Glomerular visceral epithelial cell (primary cell): Measurements from ENCODE around the gene NEK10.

Experiments
- DNase-seq: peaks from one replicate; pipeline ENCODE4 v3.0.0-alpha.2; 2016; ENCODE audit errors: extremely low spot score

NEK10 gene

DNA sequence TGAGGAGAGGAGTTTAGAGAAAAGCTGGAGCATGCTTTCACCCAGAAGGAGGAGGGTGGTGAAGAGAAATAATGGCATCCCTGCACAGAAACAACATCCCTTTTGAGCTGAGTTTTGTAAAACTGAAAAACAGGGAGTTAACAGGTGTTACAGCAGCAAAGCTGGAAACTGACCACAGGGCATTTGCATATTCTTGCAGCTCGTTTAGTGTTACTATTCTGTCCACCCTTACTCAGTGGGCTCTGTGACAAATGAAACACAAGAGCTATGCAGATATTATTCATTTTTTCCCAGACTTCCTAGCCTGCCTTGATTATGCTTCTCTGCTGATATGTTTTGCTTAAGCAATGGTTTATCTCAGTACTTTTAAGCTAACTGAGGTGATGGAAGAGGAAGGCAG is 272.0 kb downstream of the NEK10 start:
- DNase-seq = no peak

DNA sequence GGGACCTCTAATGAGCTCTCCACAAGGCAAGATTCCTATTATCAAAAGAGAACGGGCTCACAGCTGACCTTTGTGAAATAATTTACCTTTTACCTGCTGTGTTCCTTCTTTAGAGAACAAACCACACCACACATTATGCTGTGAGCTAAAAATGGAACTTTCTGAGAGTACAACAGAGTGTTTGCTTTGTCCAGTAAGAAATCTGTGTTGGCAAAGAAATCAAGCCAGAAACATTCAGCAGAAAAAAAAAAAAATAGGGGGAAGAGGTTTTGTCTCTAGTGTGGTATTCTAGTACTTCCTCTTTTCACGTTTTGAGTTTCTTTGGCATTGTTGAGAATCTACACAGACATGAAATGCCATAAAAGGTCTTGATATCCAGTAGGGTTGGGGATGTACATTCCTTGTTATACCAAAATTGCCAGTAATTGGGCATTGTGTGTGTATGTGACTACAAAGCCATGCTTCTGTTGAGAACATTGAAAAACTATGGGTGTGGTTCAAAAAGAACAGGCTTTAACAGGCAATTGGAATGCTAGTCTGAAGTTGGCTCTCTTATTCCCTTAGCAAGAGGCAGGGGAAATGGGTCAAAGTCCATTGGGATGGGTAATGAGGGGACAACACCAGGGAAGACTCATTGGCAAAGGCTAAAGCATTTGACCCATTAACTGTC is 273.5 kb downstream of the NEK10 start:
- no peak for DNase-seq

DNA sequence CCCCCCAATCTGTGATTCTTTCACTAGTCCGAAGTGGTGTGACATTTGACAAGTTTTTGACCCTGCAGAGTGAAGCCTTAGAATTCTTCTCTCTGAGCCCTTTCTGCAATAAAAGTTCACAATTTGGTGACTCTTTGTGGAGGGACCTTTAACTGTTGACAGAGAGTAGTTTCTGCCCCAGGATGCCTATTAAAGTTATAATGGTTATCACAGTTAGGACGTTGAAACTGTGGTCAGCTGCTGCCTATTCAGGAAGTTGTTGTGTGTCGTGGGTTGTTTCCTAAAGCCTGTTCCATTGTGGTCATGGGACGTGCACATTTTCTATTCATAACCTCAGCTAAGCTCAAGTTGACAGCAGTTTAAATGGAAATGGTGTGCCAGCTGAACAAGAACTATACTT is 274.5 kb downstream of the NEK10 start:
- no peak for DNase-seq

DNA sequence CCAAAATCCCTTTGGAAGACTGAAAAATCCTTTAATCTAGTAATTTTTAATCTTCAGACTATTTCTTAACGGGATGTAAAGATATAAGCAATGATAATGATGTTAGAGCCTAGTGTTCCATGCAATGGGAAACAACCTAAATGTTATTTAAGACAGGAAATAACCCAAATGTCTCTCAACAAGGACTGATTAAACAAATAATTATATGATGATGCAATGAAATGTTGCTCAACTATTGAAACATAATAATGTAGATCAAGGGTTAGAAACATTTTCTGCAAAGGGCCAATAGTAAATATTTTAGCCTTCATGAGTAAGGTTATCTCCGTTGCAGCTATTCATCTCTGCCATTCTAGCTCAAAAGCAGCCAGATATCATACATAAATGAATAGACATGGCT is 275.4 kb downstream of the NEK10 start:
- DNase-seq = no peak

DNA sequence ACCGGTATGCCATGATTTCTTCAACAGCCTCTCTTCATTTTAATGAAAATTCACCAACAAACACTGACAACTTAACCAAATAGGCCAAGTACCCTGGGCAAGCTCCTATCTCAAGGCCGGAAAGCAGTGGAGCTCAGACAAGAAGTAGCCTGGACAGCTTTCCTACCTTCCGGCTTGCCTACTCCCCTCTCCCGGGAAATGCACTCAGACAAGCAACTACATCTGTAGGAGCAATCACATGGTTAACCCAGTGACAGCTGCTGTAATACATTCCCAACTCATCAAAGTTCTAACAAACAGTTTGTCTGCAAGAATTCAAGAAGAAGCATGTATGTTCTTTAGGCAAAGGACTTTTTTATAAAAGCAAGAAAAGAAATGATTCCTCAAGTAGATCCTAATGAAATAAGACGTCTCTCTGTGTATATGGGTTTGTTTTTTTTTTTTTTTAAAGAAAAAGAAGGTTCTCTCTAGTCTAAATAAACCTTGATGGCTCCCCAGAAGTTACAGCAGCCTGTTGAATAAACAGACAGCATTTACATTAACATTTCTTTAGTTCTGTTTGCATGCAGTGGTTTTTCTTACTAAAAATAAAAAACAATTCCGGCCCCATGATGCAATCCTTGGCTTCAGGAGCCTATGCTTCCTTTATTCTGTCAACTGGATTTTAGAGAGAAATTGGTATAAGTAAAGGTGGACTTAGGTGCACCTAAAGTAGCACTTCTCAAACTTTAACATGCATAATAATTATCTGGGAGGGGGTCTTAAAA is 278.7 kb downstream of the NEK10 start:
- DNase-seq = no peak

DNA sequence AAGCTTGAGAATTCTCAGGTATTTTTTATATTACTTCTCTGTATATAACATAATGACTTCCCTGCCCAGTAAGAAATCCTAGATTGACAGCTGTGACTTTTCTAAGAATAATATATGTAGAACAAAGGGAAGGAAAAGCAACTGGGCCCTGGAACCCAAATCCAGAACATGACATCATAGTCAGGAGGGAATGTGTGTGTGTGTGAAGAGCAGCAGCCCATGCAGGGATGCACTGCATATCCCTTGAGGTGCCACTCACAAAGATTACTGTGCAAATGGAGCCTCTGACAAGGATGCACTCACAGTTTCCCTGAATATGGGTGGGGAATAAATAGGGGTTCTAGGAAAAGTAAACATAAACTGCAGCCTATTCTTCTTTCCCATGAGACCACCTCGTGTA is 279.5 kb downstream of the NEK10 start:
- no peak for DNase-seq

DNA sequence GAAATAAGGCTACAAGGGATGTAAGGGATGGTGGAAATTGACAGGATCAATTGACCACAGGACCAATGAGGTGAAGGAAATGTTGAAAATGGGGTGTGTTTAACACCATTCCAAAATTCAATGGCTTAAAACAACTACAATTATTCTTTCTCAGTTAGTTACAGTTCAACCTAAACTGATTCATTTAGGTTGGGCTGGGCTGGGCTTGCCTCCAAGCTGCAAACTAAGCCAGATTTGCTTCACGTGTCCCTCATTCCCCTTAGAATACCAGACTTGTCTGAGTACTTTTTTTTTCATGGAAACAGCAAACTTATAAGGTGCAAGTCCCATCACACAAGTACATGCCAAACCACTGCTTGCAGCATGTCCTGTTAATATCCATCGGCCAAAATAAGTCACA is 280.1 kb downstream of the NEK10 start:
- DNase-seq = no peak

DNA sequence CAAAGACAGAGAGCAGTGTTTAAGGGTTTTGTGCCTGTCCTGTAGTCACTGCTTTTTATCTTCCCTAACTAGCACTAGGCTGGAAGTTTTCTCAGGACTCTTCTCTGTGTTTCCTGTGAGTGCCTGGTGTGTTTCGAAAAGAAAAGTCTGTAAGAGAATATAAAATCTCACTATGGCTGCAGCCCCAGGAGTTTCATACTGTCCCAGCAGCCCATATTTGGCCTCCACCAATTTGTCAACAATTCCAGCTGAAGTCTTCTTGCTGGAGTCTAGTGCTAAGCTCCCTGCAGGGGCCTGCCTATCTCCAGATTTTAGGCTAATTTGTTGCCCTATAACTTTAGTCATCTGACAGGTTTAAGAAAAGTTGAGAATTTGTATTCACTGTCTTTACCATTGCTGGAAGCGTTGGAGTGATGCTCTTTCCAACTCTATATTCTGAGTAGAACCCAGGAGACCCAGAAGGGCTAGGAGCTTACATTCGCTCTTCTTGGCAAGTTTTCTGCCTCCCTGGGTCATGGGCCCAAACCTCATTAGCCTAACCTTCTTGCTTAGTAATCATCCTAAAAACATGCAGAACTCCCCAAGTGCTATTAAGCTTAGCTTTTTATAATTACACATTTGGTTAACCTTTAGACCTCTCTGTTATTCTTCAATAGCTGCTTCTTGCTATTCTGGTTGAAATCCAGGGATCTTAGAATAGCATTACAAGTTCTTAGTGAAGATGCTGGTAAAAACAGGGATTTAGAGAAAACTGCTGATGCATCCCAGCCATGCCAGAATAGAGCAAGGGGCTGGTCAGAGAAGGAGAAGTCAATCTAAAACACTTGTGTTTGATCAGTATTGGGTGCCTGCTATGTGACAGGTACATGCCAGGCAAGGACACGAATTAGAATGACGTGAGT is 283.1 kb downstream of the NEK10 start:
- no peak for DNase-seq

DNA sequence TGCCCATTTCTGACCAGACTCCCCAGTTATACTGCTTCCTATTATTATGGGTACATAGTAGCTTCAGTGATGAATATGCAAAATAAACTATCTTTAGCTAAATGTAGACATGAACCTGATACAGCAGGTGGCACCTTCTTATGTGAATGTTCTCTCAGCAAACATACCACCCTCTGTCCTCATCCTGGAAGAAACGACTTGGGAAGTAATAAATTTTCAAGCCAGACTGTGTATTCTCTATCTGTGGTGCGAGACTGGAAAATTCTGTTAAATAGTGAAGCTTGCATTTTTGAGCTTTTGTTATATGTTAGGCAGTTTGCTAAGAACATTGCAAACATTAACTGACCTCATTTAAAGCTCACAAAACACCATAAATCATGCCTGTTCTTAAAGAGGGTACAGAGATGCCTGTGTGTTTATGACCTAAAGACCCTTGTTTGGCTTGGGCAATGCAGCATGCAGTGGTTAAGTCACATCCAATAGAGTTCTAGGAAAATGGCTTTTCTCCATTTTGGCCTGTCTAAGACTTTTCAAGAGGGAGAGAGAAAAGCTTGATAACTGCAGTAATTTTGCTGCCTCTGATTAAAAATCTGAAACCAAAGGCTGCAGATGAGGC is 287.1 kb downstream of the NEK10 start:
- no peak for DNase-seq

DNA sequence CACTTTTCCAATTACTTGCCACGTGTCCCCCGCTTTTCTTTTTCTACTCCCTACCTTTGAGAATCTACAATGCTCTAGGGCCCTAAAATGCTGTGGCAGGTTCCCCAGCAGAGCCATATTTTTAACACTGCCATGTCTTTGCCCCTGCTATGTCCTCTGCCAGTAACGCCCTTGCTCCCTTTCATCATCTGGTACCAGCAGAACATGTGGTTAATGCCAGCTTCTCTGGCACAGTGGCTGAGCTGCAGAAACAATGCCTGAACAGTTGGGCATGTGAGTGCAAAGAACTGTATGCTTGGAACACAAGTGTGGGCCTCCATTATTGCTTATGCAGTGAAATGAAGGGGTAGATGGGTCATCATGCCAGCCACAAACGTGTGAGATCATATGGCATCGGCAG is 287.6 kb downstream of the NEK10 start:
- DNase-seq = no peak

DNA sequence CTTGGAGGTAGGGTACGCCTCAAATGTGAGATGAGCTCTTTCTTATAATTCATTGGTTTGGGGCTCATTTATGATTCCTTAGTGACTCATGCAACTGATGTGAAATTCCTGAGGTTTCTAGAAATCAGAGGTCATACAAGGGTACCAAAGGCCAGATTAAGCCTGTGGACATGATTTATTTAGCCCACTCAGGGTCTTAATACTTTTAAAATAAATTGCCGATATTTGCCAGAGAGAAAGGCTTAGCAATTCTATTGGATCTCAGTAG is 289.0 kb downstream of the NEK10 start:
- no peak for DNase-seq

DNA sequence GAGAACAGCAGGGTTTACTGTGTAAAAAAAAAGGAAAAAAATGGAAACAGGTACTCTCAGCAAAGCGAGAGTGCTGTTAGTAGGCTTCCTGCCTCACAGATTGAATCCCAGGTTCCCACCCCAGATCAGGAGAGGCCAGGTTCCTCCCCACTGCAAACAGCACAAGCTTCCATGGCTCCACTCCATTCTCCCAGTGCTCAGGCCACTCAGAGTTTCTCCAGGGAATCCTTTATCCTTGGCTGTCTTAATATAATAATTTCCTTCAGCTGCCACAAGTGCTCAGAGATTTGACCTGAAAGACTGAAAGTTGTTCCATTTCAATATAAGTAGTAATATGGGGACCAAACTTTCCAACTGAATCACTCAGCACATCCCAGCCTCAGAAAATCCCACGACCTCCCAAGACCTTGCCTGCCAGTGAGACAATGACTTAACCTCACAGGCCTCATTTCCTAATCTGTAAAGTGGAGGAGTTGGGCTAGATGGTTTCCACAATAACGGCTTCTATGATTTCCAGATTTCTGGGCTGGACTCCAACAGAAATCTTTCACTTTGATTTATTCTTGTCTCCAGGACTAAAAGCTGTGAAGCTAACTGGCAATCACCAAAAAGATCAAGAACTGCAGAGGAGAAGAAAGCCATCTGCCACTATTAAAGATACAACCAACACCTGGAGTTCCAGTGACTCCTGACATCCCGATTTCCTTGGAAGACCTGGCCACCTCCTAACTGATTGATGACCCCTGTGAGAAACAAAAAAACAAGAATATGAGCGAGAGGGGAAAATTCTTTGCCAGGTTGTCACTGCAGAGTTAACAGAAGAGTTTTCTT is 289.5 kb downstream of the NEK10 start:
- no peak for DNase-seq

DNA sequence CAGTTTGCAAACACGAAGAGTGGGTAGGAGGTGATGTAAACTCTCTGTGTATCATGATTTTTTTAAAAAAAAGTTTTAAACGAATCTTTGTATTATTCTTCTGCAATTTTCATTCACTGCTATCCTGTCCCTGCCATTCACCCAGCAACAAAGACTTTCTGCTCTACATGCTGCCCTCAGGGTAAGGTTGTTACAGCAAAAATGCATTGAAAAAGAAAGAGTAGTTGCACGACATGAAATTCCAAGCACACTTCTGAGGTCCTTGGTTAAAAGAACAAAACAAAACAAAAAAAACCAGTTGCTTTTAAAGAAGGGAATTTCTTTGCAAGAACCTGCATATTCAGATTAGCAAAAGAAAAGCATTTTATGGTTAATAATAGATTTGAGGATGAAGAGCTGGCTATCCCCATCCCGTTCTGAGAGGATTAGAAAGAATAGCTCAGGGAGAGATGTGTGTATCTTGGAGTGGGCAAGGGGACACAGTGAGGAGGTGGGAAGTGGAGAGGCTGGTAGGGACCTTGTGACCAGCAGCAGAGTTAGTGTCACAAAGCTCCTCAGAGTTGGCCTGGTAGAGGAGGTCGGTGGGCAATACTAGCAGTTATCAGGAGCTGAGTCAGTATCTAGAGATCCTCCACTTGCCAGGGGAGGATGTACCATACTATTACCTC is 290.8 kb downstream of the NEK10 start:
- DNase-seq = no peak

DNA sequence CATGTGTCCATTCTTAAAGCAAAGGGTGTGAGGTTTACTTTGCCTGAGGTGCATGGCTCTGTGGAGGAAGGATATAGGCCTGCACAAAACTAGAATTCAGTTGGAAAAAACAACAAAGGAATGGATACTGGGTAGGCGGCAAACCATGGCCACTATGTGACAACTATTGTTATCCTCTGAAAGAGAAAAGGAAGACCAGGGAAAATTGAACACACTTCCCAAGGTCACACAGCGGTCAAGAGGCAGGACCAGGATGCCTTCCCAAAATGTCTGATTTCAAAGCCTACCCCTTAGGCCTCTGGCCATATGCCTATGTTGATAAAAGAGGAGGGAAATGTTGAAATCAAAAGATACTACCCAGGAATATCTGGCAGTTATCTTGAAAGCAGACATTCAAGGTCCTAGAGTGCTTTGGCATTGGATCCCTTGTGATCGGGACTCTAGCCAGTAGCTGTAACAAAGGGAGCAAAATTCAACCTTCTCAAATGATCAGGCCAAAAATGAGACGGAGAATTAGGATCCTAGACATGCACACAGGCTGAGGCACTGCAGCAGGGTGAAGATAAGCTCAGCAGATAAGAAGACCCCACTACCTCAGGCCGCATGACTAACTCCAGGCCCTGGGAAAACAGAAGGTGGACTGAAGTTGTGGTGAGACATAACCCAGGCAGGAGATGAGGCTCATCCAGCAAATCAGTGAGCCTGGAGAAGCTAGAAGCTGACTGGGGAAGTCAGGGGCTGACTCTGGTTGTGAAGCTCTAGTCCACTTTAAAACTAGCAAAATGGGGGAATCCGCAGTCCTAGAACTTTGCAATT is 292.2 kb downstream of the NEK10 start:
- no peak for DNase-seq

DNA sequence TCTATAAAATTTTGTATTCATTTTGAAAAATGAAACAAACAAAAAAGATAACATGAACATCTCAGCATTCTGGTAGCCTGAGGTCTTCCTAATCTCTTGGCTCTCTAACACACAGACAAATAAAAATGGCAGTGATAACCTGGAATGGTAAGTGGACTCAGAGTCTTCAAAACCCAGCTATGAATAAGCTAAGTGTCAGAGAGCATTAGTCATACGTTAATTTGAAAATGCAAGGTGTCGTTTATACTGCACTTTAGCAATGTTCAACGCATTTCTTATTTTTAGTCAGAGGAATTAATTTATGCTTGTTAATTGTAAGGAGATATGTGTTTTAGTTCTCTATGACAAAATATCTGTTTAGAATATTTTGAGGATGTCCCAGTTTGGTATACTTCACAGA is 294.3 kb downstream of the NEK10 start:
- DNase-seq = no peak

DNA sequence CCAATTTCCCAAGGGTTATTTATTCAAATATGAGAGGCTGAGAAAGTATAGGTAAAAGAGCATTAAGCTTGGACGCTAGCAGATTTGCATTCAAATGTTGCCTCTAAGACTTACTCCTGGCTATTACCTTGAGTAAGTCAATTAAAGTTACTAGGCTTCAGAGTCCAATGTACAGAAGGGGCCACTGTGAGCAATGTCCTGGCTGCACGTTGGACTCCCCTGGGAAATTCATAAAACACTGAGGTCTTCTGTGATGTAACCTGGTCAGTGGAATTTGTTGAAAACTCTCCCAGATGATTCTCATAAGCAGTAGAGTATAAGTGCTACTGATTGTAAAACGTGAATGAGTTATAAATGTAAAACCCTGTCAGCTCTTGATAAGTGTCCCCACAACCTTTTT is 295.3 kb downstream of the NEK10 start:
- no peak for DNase-seq

DNA sequence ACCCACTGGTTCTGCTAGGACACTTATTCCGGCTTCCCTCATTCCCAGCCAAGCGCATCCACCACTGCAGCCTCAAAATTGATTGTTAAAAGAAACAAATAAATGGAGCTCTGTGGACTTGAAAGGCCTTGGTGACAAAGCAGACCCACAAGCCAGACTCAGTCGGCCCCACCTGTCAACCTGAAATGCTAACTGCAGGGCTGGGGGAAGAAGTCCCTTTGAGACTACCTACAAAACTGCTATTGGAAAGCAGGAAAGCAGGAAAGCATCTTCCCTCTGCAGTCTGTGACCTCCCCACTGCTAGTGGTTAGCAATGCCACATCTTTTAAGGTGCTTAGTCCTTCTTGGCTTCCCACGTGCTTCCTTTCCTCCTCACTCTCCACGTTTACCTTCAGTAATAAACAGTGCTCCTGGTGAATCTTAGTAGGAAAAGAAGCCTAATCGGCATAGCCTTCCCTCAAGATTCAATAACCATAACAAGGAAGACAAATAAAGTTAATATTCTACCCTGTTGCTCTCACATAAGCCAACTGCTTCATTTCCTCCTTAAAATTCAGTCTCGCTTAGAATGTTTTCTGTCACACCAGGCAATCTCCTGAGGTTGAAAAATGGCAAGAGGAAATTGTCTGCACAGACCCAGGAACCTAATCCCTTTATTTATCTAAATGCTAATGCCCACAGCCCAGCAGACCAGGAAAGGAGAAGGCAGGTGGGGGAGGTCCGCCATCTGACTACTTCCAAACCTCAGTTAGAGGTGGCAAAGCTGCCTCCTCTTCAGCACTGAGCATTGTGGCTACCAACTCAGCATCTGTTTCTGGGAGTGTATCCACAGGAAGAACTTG is 296.2 kb downstream of the NEK10 start:
- no peak for DNase-seq

DNA sequence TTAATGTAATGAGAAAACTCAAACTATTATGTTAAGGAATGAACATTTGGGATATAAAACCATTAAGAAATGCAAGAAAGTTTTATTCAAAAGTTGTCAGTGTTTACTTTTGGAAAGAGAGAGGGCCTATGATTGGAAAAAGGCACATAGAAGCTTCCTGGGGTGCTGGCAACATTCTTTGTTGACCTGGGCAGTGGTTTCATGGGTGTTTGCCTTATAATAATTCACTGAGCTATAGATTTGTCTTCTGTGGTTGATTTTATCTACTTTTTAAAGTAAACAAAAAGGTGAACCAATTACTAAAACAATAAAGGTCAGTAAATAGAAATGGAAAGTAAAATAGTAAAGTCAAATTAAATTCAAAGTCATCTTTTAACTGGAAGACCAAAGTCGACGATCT is 308.8 kb downstream of the NEK10 start:
- no peak for DNase-seq
